Astrocyte of the spinal cord (primary cell): Measurements from ENCODE around the gene ERAP2.

Source experiments
- DNase-seq: peaks from one replicate; pipeline ENCODE4 v3.0.0; 2011; ENCODE audit warnings: low read depth, low spot score
- H3K4me3 ChIP-seq: 2 replicates; pipeline ENCODE4 v1.5.1; 2011; ENCODE audit warnings: low read depth, mild to moderate bottlenecking, low read length, moderate library complexity
- CTCF ChIP-seq: IDR thresholded peaks from 2 replicates; pipeline ENCODE4 v1.5.1; 2012; ENCODE audit warnings: low read depth, mild to moderate bottlenecking, low read length, inconsistent platforms
- in situ Hi-C: cut with HindIII; loops from 2 replicates; pipeline ENCODE4 v1.10.0; 2017; ENCODE audit warnings: low sequenced_read_pairs

The ERAP2 gene

DNA sequence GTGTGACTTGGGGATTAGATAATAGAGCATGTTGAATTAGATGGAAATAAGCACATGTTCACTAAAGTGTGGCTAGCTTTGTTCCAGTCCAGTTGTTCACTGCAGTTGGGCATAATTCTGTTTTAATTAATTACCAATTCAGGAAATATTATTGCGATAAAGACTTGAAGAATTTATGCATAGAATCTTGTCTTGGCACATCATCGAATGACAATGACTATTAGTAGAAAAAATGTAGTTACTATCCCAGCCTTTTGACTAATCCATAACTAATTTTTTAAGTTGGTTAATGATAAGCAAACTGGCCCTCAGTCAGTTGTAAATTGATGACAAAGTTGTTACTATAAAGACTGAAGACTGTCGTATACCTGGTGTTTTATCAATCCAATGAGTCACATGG is 70.1 kb downstream of the ERAP2 start:
- TF ChIP-seq CTCF = no peak
- in situ Hi-C loops = no loop called here
- H3K4me3 ChIP-seq = no peak overlapping the region
- no peak for DNase-seq

GRCh38 chr5:96952118-96952750 is 75.9 kb downstream of the ERAP2 start:
- no peak for DNase-seq
- no peak overlapping the region for H3K4me3 ChIP-seq
- no peak for TF ChIP-seq CTCF
- in situ Hi-C loops = no loop called here

- in situ Hi-C loops = no loop called here
- no peak for DNase-seq
- TF ChIP-seq CTCF = no peak
- no peak overlapping the region for H3K4me3 ChIP-seq
Measured at GRCh38 chr5:96952974-96953730, 76.9 kb downstream of the ERAP2 start.

DNA sequence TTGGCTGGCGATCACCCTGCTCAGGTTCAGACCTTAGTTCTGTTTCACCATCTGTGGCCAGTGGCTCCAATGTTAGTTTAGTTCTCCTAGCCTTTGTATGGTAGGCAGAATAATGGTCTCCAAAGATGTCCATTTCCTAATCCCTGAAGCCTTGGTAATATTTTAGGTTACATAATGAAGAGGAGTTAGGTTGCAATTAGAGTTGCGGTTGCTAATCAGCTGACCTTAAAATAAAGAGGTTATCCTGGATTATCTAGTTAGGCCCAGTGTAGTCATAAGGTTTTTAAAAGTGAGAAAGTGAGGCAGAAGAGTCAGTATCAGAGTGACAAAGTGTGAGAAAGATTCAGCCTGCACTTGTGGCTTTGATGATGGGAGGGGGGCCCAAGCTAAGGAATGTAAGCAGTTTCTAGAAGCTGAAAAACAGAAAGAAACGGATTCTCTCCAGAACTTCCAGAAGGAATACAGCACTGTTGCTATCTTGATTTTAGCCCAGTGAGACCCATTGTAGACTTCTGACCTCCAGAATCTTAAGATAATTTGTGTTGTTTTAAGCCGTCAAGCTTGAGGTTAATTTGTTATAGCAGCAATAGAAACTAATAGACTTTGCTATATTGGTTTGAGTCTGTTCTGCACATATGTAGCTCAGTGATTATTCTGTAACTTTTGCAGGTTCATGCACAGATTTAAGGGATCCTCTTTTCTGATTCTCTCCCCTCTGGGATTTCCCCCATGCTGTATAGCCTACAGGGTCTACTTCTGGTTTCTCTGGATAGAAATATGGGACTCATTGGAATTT is 81.2 kb downstream of the ERAP2 start:
- TF ChIP-seq CTCF = no peak
- no peak overlapping the region for H3K4me3 ChIP-seq
- in situ Hi-C loops = no loop called here
- no peak for DNase-seq

- no peak for TF ChIP-seq CTCF
- in situ Hi-C loops = no loop called here
- no peak for DNase-seq
- no peak overlapping the region for H3K4me3 ChIP-seq
Measured at GRCh38 chr5:96958977-96959376, 82.7 kb downstream of the ERAP2 start.

DNA sequence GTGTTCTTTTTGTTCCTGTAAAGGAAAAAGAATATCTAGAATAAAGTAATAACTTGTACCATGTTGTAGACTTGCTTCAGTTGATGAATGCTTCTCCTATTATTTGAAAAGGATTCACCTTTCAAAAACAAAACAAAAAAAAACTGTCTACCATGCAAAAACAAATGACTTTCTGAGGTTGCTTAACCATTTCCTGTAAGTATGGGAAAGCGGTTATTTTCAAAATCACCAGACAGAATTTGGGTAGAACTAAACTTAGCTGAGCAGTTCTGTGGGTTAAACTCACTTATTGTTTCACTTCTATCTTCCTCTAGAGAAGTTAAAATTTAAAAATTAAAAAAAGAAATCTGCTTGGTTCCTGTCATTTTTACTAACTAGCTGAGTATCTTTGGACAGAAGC is 84.8 kb downstream of the ERAP2 start:
- no peak overlapping the region for H3K4me3 ChIP-seq
- no peak for TF ChIP-seq CTCF
- DNase-seq = no peak
- in situ Hi-C loops = no loop called here
